IPS DF 4.7 (cell line): ENCODE data around the gene DCTPP1.
"Not testable (repeated sequence)": the region's sequence is repeated elsewhere in the genome, so short reads cannot be mapped to it uniquely, and the experiment has no call there.

ENCODE experiments used
- DNase-seq: peaks from one replicate; pipeline ENCODE4 v3.0.0-alpha.2; 2013; ENCODE audit warnings: low spot score; ENCODE audit errors: extremely low read depth

The DCTPP1 gene

DNA sequence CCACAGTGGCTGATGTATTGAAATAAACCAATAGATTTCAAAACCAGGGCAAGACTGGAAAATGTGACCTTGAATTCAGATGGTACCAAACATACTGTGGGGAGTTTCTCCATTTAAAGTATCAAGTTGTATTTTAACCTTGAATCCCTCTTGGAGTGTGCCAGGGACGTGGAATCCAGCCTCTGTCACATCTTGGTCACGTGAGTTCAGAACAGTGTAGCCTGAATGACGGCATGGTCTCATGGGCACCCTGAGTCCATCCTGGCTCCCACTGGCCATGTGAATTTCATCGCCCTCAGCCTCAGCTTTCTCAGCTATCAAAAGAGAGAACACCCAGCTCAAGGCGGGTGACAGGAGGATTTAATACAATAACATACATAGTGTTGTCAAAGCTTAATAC lies 15.7 kb downstream of the DCTPP1 start:
- DNase-seq: no peak

GRCh38 chr16:30413112-30413806 lies 16.6 kb downstream of the DCTPP1 start:
- no peak for DNase-seq

- DNase-seq: peak; percentile 78
Measured at GRCh38 chr16:30409125-30410060, 20.4 kb downstream of the DCTPP1 start.

- no peak for DNase-seq
Measured at GRCh38 chr16:30407804-30408534, 21.9 kb downstream of the DCTPP1 start.

- no peak for DNase-seq
Measured at GRCh38 chr16:30407102-30407803, 22.6 kb downstream of the DCTPP1 start, which contains the start of gene ZNF771. ZNF771 (plus strand) TSS chr16:30407606; CDS start chr16:30408054, 448 bp downstream.

DNA sequence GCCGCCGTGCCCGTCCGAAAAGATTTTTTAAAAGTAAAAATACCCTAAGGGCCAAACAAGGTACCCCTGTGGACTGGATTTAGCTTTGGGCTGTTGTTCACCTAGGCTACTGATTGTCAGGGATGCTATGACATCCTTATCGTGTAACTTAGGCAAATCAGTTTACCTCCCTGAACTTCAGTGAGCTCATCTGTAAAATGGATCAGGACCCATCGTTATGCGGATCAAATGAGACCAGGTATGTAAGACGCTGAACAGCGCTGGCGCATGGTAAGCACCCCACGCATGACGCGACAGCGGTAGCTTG lies 23.1 kb downstream of the DCTPP1 start:
- DNase-seq: no peak

GRCh38 chr16:30401768-30402425 lies 27.9 kb downstream of the DCTPP1 start:
- no peak for DNase-seq

- DNase-seq: no peak
Measured at GRCh38 chr16:30399435-30400186, 30.2 kb downstream of the DCTPP1 start.

DNA sequence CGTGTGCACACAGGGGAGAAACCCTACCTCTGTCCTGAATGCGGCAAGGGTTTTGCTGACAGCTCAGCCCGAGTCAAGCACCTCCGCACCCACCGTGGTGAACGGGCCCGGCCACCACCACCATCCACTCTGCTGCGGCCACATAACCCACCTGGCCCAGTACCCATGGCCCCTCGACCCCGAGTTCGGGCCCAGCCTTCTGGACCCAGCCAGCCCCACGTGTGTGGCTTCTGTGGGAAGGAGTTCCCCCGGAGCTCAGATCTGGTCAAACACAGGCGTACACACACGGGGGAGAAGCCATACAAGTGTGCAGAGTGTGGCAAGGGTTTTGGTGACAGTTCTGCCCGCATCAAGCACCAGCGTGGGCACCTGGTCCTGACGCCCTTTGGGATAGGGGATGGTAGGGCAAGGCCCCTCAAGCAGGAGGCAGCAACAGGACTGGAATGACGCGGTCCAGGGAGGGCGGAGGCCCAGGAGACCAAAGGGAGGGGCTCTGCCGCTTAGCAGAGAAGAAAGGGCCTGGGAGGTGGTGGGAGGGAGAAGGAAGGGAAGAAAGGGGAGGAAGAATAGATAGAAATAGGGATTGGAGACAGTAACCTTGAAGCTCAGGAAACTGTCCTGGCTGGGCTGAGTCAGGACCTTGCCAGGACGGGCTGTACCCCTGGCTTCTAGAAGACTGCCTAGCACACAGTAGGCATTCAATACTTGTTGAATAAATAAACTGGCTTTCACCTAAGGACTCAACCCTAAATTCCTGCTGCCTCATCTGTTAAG lies 31.0 kb downstream of the DCTPP1 start:
- no peak for DNase-seq

DNA sequence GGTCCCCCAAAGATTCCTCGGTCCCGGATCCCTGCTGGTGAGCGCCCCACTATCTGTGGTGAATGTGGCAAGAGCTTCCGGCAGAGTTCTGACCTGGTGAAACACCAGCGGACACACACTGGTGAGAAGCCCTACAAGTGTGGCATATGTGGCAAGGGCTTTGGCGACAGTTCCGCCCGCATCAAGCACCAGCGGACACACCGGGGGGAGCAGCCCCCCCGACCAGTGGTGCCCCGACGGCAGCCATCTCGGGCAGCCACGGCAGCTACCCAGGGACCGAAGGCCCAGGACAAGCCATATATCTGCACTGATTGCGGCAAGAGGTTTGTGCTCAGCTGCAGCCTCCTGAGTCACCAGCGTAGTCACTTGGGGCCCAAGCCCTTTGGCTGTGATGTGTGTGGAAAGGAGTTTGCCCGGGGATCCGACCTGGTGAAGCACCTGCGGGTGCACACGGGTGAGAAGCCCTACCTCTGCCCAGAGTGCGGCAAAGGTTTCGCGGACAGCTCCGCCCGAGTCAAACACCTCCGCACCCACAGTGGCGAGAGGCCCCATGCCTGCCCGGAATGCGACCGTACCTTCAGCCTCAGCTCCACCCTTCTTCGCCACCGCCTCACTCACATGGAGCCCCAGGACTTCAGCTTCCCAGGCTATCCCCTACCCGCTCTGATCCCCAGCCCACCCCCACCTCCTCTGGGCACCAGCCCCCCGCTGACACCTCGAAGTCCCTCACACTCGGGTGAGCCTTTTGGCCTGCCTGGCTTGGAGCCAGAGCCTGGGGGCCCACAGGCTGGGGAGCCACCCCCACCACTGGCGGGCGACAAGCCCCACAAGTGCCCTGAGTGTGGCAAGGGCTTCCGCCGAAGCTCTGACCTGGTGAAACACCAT lies 31.8 kb downstream of the DCTPP1 start:
- no peak for DNase-seq

DNA sequence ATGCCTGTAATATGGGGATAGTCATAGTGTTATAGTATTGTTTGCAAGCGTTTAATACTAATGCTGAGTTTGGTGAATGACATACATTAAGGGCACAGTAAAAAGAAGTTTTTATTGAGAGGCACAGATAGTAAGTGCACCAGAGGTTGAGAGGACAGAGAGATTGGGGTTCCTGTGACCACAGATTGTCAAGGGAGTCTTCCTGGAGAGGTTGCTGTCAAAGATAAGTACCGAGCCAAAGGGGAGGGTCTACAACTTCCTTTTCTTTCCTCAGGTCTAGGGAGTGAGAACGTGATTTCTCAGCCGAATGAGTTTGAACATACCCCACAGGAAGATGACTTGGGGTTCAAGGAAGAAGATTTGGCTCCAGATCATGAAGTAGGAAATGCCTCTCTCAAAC lies 32.8 kb downstream of the DCTPP1 start:
- DNase-seq: no peak

DNA sequence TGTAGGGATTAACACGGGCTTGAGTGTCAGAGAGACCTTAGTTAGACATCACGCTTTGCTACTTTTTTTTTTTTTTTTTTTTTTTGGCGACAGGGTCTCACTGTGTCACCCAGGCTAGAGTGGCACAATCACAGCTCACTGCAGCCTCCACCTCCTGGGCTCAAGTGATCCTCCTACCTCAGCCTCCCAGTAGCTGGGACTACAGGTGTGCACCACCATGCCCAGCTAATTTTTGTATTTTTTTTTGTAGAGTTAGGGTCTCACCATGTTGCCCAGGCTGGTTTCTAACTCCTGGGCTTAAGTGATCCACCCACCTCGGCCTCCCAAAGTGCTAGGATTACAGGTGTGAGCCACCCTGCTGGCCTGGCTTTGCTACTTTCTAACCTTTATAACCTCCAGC lies 33.2 kb downstream of the DCTPP1 start:
- DNase-seq: not testable (repeated sequence)

DNA sequence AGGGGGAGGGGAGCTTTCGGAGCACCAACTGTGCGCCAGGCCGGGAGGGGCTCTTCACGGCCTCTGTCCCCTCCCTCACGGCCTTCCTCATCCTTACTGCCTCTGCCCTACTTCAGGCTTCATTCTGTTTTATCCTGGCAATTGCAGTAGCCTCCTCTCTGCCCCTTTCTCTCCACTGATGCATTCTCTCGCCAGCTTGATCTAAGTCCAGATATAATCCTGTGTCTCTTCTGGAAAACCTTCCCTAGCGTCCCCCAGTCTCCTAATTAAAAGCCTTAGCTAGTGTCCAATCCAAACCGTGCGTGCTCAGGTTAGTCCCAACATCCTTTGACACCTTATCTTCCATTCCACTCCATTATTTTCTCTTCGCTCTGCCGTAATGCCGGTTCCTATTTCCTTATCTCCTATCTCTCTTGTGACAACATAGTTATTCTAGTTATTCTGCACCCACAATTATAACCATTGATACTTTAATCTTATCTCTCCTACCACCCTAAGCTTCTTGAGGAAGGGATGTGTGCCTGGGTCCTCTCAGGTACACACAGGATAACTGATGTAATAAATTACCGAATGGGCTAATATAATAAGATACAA lies 33.7 kb downstream of the DCTPP1 start:
- DNase-seq: no peak

- DNase-seq: no peak
Measured at GRCh38 chr16:30395155-30395991, 34.5 kb downstream of the DCTPP1 start, which contains the start of gene ZNF48. ZNF48 (plus strand) TSS chr16:30395420; CDS start chr16:30395795, 375 bp downstream.

DNA sequence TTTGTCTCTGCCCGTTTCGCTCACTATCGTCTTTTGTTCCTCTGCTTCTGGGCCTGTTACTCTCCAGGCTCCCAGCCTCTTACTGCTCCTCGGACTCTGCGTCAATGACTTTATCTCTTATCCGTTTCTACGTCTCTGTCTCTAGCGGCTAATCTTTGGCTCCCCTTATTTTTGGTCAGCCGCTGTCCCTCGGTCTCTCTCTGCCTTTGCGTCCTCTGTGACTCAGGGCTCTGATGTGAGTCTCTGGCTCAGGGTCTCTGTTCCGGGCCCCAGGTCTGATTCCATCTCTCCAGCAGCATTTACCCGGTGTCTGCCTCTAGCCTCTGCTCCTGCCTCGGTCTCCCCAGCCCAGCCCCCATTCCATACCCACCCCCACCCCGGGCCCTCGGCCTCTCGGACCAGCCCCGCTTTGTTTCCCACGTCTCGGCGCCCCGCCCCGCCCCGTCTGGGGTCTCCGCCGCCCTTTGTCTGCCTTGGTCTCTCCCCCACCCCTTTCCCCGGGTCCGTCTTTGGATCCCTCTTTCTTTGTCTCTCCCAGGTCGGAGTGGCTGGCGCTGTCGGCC lies 35.2 kb downstream of the DCTPP1 start:
- DNase-seq: no peak

- DNase-seq: no peak
Measured at GRCh38 chr16:30383521-30383920, 46.3 kb downstream of the DCTPP1 start.
